HCT116 (cell line): Measurements from ENCODE around the gene ENTHD1.

Source experiments
- JUND ChIP-seq: IDR thresholded peaks from 2 replicates; pipeline ENCODE4 v1.6.1; 2012
- TF ChIP-seq, protein P1 (sequence below), 3 experiments: fragments of 200-600 bp in 1 of 3; sonication (generic) in 1 of 3; IDR thresholded peaks in 2 of 3; conservative IDR thresholded peaks in 1 of 3; 2 replicates each; pipeline ENCODE4 v1.5.1; 2012 to 2017; ENCODE audit warnings: low read depth in 2 of 3, low read length in 2 of 3, antibody characterized with exemption in 1 of 3, borderline replicate concordance in 1 of 3, control low read depth in 1 of 3, mild to moderate bottlenecking in 1 of 3, mixed read lengths in 1 of 3, mixed run types in 1 of 3, moderate library complexity in 1 of 3; ENCODE audit not compliant: insufficient read depth in 1 of 3

DNA sequence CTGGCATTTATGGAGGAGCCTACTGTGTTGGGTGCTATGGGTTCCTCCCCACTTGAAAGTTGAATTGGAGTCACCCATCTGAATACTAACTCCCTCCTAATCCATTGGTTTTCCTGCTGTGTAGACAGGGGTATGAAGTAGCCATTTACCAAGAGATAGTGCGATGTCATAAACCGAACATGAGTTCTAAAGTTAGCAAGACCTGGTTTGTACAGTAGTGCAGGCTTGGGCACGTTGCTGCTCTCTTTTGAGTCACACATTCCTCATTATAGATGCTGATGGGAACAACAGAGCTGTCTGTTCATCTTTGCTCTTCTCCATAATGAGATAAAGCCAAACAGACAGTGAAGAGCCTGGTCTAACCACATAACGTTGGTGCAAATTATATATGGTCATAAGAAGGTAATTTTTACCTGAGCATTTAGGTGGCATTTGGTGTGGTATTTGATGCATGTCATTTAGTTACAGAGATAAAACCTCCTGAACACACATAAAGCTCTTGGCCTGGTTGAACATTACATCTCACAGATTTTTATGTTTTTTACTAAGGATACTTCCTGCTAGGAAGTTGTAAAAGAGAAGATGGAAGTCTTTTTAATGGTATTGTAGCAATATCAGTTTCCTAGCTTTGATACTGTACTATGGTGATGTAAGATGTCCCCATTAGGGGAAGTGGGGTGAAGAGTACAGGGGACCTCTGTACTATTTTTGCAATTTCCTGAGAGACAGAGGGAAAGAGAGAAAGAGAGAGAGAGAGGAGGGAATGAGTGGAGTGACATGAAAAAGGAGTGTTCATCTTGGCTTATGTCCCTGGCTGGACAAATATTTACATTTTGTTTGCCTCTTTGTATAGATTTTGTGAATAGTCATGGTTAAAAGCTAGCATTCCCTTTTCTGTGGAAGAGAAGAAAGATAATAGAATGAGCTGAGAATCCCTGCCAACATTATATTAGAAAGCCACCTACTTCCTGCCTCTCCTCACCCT lies 35.3 kb upstream of the ENTHD1 start:
- TF ChIP-seq, protein P1, sequence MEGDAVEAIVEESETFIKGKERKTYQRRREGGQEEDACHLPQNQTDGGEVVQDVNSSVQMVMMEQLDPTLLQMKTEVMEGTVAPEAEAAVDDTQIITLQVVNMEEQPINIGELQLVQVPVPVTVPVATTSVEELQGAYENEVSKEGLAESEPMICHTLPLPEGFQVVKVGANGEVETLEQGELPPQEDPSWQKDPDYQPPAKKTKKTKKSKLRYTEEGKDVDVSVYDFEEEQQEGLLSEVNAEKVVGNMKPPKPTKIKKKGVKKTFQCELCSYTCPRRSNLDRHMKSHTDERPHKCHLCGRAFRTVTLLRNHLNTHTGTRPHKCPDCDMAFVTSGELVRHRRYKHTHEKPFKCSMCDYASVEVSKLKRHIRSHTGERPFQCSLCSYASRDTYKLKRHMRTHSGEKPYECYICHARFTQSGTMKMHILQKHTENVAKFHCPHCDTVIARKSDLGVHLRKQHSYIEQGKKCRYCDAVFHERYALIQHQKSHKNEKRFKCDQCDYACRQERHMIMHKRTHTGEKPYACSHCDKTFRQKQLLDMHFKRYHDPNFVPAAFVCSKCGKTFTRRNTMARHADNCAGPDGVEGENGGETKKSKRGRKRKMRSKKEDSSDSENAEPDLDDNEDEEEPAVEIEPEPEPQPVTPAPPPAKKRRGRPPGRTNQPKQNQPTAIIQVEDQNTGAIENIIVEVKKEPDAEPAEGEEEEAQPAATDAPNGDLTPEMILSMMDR (IDR thresholded peaks at IDR 0.05 in 2 of 3, conservative IDR thresholded peaks at IDR 0.05 in 1 of 3; ENCODE audit: borderline replicate concordance in 1 of 3, insufficient read depth in 1 of 3, low read depth in 2 of 3, low read length in 2 of 3) = no peak
- TF ChIP-seq JUND = no peak
